Measurements from ENCODE around the gene MCM7. TPM values are rescaled to one million over a fixed set of nuclear protein-coding genes. Genes with fewer than 3 reads are reported as not detected.

Gene MCM7
- total and polyA plus RNA-seq, 2 of the 13 experiments (the other 11 are each of a cell fraction or from before 2014, with no cell fraction given): 84.5 to 214 TPM

- TF ChIP-seq RCOR2 (CRISPR knock-in tag; IDR thresholded peaks at IDR 0.05) (0 out of 2 replicates have a peak, but pooled peaks have one; percentile 20), ZNF512 (CRISPR knock-in tag; IDR thresholded peaks at IDR 0.05) (no peak), MAFK (conservative IDR thresholded peaks at IDR 0.05 in 1 of 2, IDR thresholded peaks at IDR 0.05 in 1 of 2; ENCODE audit: low read length in 2 of 2) (peak; percentile 99 to 100), MYNN (CRISPR knock-in tag; IDR thresholded peaks at IDR 0.05; ENCODE audit: low read depth) (no peak; the same call in 1 of the 2 replicates), TAF15 (IDR thresholded peaks at IDR 0.05; ENCODE audit: low read depth, low read length, poor library complexity, severe bottlenecking) (peak; percentile 96), ZNF350 (CRISPR knock-in tag; IDR thresholded peaks at IDR 0.05; ENCODE audit: borderline replicate concordance, low read depth) (peak; percentile 88), ZNF276 (CRISPR knock-in tag; IDR thresholded peaks at IDR 0.05; ENCODE audit: low read depth) (no peak; the same call in 1 of the 2 replicates), HOXA9 (CRISPR knock-in tag; IDR thresholded peaks at IDR 0.05; ENCODE audit: borderline replicate concordance) (peak; percentile 61), ZMAT3 (CRISPR knock-in tag; conservative IDR thresholded peaks at IDR 0.05) (peak; percentile 91; the same call in 1 of the 2 replicates), TEAD3 (CRISPR knock-in tag; optimal IDR thresholded peaks at IDR 0.05; ENCODE audit: borderline replicate concordance) (peak; percentile 64), POLR2G (IDR thresholded peaks at IDR 0.05; ENCODE audit: low read depth, low read length) (peak; percentile 78; the same call in 1 of the 2 replicates), ZFYVE20 (CRISPR knock-in tag; IDR thresholded peaks at IDR 0.05; ENCODE audit: borderline replicate concordance, low read depth) (0 out of 2 replicates have a peak, but pooled peaks have one; percentile 31), SIX4 (CRISPR knock-in tag; IDR thresholded peaks at IDR 0.05) (0 out of 2 replicates have a peak, but pooled peaks have one; percentile 48), ZBTB3 (CRISPR knock-in tag; IDR thresholded peaks at IDR 0.05; ENCODE audit: borderline replicate concordance, low read depth) (no peak), ZNF607 (CRISPR knock-in tag; IDR thresholded peaks at IDR 0.05; ENCODE audit: borderline replicate concordance) (no peak), REXO4 (CRISPR knock-in tag; IDR thresholded peaks at IDR 0.05; ENCODE audit: borderline replicate concordance) (no peak), SIN3A (IDR thresholded peaks at IDR 0.05; ENCODE audit: borderline replicate concordance, low read depth, low read length) (peak; percentile 92; the same call in 1 of the 2 replicates), MTF2 (CRISPR knock-in tag; IDR thresholded peaks at IDR 0.05; ENCODE audit: borderline replicate concordance) (no peak), CC2D1A (CRISPR knock-in tag; IDR thresholded peaks at IDR 0.05) (no peak), GABPA (IDR thresholded peaks at IDR 0.05; ENCODE audit: low read depth, low read length) (peak; percentile 98), GABPA (CRISPR knock-in tag; IDR thresholded peaks at IDR 0.05; ENCODE audit: low read depth) (peak; percentile 98), MXI1 (IDR thresholded peaks at IDR 0.05; ENCODE audit: borderline replicate concordance, low read depth, low read length) (peak; percentile 96; the same call in 2 of the 3 replicates)
- TF ChIP-seq, protein P1, sequence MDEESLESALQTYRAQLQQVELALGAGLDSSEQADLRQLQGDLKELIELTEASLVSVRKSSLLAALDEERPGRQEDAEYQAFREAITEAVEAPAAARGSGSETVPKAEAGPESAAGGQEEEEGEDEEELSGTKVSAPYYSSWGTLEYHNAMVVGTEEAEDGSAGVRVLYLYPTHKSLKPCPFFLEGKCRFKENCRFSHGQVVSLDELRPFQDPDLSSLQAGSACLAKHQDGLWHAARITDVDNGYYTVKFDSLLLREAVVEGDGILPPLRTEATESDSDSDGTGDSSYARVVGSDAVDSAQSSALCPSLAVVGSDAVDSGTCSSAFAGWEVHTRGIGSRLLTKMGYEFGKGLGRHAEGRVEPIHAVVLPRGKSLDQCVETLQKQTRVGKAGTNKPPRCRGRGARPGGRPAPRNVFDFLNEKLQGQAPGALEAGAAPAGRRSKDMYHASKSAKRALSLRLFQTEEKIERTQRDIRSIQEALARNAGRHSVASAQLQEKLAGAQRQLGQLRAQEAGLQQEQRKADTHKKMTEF (CRISPR knock-in tag; IDR thresholded peaks at IDR 0.05): peak; percentile 95
- TF ChIP-seq, protein P2, sequence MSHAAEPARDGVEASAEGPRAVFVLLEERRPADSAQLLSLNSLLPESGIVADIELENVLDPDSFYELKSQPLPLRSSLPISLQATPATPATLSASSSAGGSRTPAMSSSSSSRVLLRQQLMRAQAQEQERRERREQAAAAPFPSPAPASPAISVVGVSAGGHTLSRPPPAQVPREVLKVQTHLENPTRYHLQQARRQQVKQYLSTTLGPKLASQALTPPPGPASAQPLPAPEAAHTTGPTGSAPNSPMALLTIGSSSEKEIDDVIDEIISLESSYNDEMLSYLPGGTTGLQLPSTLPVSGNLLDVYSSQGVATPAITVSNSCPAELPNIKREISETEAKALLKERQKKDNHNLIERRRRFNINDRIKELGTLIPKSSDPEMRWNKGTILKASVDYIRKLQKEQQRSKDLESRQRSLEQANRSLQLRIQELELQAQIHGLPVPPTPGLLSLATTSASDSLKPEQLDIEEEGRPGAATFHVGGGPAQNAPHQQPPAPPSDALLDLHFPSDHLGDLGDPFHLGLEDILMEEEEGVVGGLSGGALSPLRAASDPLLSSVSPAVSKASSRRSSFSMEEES (CRISPR knock-in tag; IDR thresholded peaks at IDR 0.05): peak; percentile 55; the same call in 1 of the 2 replicates
These were observed 19.6 kb downstream of the MCM7 start, which contains the start of gene ZNF3 (continued) for GRCh38 chr7:100081535-100082102.

All from HepG2 (cell line).